MM.1S (cell line): ENCODE measurements around the gene ATP6AP1.

Experiments used
- CTCF ChIP-seq: fragments of 300-600 bp; sonication (generic); IDR thresholded peaks from 2 replicates; pipeline ENCODE4 v1.5.1; 2016; ENCODE audit warnings: antibody characterized with exemption, low read length, mixed read lengths
- EZH2 ChIP-seq: fragments of 300-600 bp; sonication (generic); optimal IDR thresholded peaks from 2 replicates; pipeline ENCODE3; 2017; ENCODE audit warnings: low read depth, mild to moderate bottlenecking, antibody characterized with exemption, low read length, mixed read lengths
- EZH2phosphoT487 ChIP-seq: fragments of 300-600 bp; sonication (generic); IDR thresholded peaks from 2 replicates; pipeline ENCODE4 v1.6.1; 2018; ENCODE audit warnings: antibody characterized with exemption, low read length

- TF ChIP-seq EZH2phosphoT487 (no peak), CTCF (no peak), EZH2 (no peak)
Measured at GRCh38 chrX:154420402-154420756, 8.1 kb upstream of the ATP6AP1 start.
